Fibroblast of the aortic adventitia (primary cell): Measurements from ENCODE around the gene SEZ6L. TPM values are rescaled to one million over a fixed set of nuclear protein-coding genes. Genes with fewer than 3 reads are reported as not detected.

ENCODE experiments used
- DNase-seq: peaks from one replicate; pipeline ENCODE4 v3.0.0-alpha.2; 2010; ENCODE audit warnings: low read depth
- H3K4me3 ChIP-seq: 2 replicates; pipeline ENCODE4 v1.5.1; 2011; ENCODE audit warnings: low read depth, mild to moderate bottlenecking, control low read depth, low read length, moderate library complexity
- CTCF ChIP-seq: IDR thresholded peaks from 2 replicates; pipeline ENCODE4 v1.5.1; 2011; ENCODE audit warnings: mild to moderate bottlenecking, low read length, control low read depth, inconsistent platforms; ENCODE audit not compliant: insufficient read depth
- total RNA-seq: library from RNA; depleted of rRNA; stranded (reverse); fragments of >200 nt; gene quantifications from 2 replicates; pipeline ENCODE4 v1.2.3, GENCODE V29; 2012; ENCODE audit warnings: low replicate concordance

The SEZ6L gene
- total RNA-seq, 1 donor, result under 0.01 TPM

- no peak for DNase-seq
Observed at GRCh38 chr22:26214466-26214865, 45.2 kb downstream of the SEZ6L start.

GRCh38 chr22:26215736-26216135, 46.5 kb downstream of the SEZ6L start:
- no peak for DNase-seq
- H3K4me3 ChIP-seq, result no peak overlapping the region

More at GRCh38 chr22:26214466-26214865, 45.2 kb downstream of the SEZ6L start:
- TF ChIP-seq CTCF, result no peak
- H3K4me3 ChIP-seq, result no peak overlapping the region

GRCh38 chr22:26225207-26225606, 55.9 kb downstream of the SEZ6L start:
- no peak overlapping the region for H3K4me3 ChIP-seq
- TF ChIP-seq CTCF, result no peak
- DNase-seq, result no peak

More at GRCh38 chr22:26215736-26216135, 46.5 kb downstream of the SEZ6L start:
- TF ChIP-seq CTCF, result no peak

- no peak for TF ChIP-seq CTCF
- DNase-seq, result no peak
- H3K4me3 ChIP-seq, result no peak overlapping the region
Observed at GRCh38 chr22:26226538-26227297, 57.5 kb downstream of the SEZ6L start.

- no peak for TF ChIP-seq CTCF
- no peak overlapping the region for H3K4me3 ChIP-seq
- DNase-seq, result no peak
Observed at GRCh38 chr22:26229910-26230309, 60.6 kb downstream of the SEZ6L start.

- no peak overlapping the region for H3K4me3 ChIP-seq
- DNase-seq, result no peak
- no peak for TF ChIP-seq CTCF
Observed at GRCh38 chr22:26234296-26234695, 65.0 kb downstream of the SEZ6L start.
